KG1 (cell line): ENCODE measurements around the gene MCF2L2.
"Not testable (repeated sequence)": the region's sequence is repeated elsewhere in the genome, so short reads cannot be mapped to it uniquely, and the experiment has no call there.

Experiments
- DNase-seq: peaks from one replicate; lab custom pipeline; 2025; lab: John Stamatoyannopoulos, UW

The MCF2L2 gene, protein sequence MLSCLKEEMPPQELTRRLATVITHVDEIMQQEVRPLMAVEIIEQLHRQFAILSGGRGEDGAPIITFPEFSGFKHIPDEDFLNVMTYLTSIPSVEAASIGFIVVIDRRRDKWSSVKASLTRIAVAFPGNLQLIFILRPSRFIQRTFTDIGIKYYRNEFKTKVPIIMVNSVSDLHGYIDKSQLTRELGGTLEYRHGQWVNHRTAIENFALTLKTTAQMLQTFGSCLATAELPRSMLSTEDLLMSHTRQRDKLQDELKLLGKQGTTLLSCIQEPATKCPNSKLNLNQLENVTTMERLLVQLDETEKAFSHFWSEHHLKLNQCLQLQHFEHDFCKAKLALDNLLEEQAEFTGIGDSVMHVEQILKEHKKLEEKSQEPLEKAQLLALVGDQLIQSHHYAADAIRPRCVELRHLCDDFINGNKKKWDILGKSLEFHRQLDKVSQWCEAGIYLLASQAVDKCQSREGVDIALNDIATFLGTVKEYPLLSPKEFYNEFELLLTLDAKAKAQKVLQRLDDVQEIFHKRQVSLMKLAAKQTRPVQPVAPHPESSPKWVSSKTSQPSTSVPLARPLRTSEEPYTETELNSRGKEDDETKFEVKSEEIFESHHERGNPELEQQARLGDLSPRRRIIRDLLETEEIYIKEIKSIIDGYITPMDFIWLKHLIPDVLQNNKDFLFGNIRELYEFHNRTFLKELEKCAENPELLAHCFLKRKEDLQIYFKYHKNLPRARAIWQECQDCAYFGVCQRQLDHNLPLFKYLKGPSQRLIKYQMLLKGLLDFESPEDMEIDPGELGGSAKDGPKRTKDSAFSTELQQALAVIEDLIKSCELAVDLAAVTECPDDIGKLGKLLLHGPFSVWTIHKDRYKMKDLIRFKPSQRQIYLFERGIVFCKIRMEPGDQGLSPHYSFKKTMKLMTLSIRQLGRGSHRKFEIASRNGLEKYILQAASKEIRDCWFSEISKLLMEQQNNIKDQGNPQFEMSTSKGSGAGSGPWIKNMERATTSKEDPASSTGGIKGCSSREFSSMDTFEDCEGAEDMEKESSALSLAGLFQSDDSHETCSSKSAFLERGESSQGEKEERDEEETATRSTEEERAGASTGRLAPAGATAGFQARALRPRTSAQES

DNA sequence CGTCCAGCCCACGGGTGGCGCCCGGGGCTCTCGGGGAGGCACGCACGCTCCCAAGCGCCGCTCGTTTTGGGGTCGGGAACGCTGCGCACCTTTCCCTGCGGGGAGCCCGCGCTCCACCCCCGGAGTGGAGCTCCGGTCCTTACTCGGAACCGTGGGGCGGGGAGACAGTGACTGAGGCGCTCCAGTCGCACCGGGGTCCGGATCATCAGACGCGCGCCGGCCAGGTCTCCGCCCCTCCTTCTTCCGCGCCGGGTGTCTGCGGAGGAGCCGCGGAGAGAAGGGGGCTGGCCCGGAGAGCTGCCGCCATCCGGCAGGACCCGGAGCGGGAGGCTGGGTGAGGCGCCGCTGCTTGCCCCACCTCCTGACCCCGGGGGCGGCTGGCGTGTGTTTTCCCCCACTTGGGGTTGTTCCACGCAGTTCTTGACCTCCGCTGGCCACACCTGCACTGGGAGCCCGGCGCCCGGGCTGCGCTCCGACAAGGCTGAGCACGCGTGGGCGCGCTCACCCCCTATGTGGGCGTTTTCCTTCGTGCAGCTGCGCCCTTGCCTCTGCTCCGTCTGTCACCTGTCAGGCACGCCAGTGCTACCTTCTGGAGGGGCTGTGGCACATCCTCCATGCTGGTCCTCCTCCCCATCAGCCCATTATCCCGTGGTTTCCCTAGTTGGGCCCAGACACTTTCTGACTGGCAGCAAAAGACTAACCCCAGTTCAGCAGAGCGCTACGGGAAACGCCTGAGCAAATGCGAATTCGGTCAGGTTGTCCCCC is at the start of gene MCF2L2:
Gene MCF2L2 (minus strand): TSS at position 173 of the 765 bp plus-strand sequence. CDS start 642 bp downstream, outside the sequence.
- DNase-seq: peak; percentile 41

- no peak for DNase-seq
Observed at GRCh38 chr3:183477801-183478456, 49.5 kb upstream of the MCF2L2 start.

- DNase-seq: not testable (repeated sequence)
Observed at GRCh38 chr3:183475764-183476162, 47.3 kb upstream of the MCF2L2 start.

DNA sequence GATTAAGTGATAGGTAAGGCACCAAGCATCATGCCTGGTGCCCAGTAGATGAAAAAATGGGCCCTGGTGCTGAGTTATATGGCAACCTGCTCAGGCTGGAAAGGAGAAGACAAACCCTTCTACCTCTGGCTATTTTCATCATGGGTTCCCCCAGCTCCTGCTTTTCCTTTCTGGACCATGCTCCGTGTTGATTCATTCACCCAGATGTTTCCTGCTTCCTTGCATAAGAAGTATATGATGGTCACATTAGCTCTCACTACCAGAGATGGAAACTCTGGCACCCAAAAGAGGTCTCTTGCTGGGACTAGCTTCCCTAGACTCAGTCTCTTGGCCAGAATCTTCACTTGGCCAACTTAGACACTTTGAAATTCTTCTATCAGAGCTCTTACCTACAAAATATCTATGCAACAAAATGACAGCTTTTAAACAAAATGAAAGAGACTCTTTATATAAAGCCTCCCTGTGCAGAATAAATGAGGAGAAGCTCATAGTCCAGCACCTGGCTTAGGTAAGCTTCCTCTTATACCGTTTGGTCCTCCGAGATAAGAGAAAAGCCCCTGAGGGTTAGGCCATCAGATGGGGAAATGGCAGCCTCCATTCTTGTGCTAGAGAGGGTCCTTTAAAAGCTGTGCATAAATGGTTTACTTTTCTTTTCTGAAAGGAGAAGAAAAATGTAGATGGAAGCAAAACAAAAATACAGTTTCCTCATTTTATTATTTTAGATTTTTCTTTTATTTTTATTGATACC is 46.8 kb upstream of the MCF2L2 start:
- DNase-seq: no peak

DNA sequence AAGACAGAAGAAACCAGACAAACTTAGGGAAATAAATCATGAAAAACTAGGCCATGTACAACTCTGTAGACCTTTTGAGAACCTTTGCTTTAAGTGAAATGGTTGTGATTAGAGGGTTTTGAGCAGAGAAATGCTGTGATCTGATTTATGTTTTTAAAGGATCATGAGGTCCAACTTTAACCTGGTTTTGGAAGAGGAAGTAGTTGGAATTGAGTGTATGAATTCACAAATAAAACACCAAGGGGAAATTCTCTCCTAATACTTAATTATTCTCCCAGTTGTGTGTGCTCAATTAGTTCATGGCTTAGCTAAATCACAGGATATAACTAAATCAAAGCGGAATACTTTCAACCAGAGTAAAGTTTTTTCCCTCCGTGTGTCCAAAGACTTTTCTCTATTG is 45.5 kb upstream of the MCF2L2 start:
- no peak for DNase-seq

DNA sequence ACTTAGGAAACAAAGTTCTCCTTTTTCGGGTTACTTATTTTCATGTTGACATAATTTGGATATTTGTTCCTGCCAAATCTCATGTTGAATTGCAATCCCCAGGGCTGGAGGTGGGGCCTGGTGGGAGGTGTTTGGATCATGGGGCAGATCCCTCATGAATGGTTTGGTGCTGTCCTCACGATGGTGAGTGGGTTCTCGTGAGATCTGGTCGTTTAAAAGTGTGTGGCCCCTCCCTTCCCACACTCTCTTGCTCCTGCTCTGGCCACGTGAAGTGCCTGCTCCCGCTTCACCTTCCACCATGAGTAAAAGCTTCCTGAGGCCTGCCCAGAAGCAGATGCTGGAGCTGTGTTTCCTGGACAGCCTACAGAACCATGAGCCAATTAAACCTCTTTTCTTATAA is 43.7 kb upstream of the MCF2L2 start:
- DNase-seq: no peak

DNA sequence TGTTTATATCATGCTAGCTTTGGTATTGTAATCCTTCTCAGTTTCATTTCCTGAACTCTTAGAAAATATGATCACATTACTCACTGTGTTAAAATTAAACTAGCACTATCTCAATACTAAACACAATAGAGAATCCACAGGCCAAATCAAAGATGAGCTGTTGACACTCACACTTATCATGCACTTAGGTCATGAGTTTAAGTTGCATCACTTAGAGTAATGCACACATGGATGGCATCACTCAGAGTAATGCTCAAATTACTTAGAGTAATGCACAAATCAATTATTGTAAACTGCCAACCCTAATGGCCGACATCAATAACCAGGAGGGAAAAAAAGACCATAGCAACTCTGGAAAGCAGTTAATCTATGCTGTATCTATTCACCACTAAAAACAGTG is 40.0 kb upstream of the MCF2L2 start:
- no peak for DNase-seq

DNA sequence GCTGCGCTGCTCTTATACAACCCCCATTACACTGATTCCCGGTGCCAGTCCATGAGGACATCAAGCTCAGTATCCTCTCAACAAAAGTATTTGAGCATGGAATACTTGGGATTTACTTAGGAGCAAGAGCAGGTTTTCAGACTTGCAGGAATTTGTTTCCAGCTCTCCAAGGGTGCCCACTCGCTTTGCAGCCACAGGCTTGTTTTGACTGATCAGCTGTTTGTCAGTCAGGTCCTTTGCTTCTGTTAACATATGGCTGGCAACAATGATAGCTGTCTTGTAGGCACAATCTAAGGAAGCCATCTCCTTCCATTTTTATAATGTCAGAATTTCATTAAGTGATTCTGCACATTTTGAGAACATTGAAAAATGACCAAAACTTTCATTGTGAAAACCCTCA is 38.2 kb upstream of the MCF2L2 start:
- DNase-seq: no peak

DNA sequence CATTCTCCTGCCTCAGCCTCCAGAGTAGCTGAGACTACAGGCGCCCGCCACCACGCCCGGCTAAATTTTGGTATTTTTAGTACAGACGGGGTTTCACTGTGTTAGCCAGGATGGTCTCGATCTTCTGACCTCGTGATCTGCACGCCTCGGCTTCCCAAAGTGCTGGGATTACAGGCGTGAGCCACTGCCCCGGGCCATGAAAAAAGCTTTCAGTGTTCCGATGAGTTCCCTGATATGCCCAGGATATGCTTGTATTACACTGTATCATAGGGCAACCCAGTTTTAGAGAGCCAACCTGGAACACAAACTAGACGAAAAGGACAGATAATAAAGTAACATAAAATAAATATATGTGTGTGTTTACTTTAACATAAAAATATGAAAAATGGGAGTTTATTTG is 37.3 kb upstream of the MCF2L2 start:
- DNase-seq: not testable (repeated sequence)

- no peak for DNase-seq
Observed at GRCh38 chr3:183464480-183464879, 36.1 kb upstream of the MCF2L2 start.

DNA sequence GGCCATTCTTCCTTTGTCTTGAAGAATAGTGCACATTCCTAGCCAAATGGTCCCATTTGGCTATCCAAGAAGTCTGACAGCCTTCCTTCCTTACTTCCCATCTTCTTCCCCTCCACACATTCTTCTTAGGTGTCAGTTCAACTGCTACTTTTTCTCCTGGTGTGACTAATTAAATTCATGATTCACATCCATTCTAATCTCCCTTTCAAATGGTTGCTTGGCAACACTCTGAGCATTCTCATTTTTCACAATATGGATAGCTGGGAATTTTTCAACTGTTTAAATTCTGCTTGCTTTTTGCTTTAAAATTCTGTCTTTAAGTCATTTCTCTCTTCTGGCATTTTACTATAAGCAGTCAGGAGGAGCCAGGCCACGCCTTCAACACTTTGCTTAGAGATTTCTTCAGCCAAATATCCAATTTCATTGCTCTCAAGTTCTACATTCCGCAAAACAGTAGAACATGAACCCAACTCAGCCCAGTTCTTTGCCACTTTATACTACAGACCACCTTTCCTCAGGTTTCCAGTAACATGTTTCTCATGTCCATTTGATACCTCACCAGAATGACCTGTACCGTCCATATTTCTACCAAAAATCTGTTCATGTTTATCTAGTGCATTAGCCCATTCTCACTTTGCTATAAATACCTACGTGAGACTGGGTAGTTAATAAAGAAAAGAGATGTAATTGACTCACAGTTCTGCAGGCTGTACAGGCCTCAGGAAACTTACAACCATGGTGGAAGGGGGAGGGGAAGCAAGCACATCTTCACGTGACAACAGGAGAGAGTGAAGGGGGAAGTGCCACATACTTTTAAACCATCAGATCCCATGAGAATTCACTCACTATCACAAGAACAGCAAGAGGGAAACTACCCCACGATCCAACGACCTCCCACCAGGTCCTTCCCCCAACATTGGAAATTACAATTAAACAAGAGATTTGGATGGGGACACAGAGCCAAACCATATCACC is 31.9 kb upstream of the MCF2L2 start:
- no peak for DNase-seq

GRCh38 chr3:183455089-183455488 is 26.7 kb upstream of the MCF2L2 start:
- no peak for DNase-seq

- DNase-seq: no peak
Observed at GRCh38 chr3:183454064-183454463, 25.6 kb upstream of the MCF2L2 start.

GRCh38 chr3:183449791-183450190 is 21.4 kb upstream of the MCF2L2 start:
- no peak for DNase-seq

- no peak for DNase-seq
Observed at GRCh38 chr3:183449391-183449790, 21.0 kb upstream of the MCF2L2 start.

- no peak for DNase-seq
Observed at GRCh38 chr3:183448369-183449128, 20.1 kb upstream of the MCF2L2 start.

GRCh38 chr3:183447206-183448001 is 19.0 kb upstream of the MCF2L2 start:
- peak; percentile 79 for DNase-seq

GRCh38 chr3:183446838-183447205 is 18.4 kb upstream of the MCF2L2 start:
- DNase-seq: no peak
